Fibroblast of peridontal ligament (primary cell): ENCODE measurements around the gene MINDY4.

Source experiments
- DNase-seq: peaks from one replicate; pipeline ENCODE4 v3.0.0-alpha.2; 2010; ENCODE audit errors: extremely low read depth

The MINDY4 gene

DNA sequence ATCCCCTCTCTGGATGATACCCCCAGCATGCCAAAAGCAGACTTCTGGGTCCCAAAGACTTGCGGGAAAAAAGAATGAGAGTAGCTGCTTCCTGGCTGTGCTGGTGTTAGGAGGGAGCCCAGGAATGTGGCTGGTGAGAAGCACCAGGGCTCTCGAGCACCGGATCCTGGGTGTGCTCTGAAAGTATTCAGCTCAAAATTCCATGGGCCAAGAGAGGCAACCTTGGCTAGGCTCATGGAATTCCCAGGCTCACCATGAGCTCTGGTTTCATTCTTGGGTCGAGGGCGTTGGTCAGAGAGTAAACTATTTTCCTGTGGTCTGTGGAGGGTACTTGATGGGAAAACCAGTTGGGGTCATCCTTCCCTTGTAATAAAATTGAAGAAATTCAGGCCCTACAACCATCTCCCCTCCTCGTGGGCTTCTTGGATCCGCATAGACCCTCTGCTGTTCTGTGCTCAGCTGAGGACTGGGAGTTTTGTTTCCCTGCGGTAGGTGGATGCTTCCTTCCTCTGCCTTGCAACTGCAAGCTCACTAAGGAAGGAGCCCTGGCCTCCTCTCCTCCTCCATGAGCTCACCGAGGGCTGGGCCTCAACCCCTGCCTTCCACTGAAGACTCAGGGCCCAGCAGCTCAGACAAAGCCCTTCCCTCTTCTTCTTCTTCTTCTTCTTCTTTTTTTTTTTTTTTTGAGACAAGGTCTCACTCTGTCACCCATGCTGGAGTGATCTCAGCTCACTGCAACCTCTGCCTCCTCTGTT is 106.0 kb downstream of the MINDY4 start:
- DNase-seq = no peak

DNA sequence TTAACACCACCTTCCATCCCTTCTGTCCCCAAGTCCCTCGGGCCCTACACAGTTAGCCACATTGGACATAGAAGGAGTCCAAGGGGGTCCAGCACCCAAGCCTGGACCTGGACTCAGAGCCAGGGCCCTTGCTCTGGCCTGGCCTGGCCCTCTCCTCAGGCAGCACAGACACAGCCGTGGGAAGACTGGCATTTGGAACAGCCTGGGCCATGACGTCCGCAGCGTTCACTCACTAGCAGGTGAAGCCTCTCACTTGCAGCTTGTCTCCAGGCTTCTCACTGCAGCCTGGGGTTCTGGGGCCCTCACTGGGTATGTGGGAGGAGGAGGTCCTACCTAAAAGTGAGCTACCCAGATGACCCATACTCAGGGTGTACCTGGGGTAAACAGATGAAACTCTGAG is 106.8 kb downstream of the MINDY4 start:
- DNase-seq = no peak

DNA sequence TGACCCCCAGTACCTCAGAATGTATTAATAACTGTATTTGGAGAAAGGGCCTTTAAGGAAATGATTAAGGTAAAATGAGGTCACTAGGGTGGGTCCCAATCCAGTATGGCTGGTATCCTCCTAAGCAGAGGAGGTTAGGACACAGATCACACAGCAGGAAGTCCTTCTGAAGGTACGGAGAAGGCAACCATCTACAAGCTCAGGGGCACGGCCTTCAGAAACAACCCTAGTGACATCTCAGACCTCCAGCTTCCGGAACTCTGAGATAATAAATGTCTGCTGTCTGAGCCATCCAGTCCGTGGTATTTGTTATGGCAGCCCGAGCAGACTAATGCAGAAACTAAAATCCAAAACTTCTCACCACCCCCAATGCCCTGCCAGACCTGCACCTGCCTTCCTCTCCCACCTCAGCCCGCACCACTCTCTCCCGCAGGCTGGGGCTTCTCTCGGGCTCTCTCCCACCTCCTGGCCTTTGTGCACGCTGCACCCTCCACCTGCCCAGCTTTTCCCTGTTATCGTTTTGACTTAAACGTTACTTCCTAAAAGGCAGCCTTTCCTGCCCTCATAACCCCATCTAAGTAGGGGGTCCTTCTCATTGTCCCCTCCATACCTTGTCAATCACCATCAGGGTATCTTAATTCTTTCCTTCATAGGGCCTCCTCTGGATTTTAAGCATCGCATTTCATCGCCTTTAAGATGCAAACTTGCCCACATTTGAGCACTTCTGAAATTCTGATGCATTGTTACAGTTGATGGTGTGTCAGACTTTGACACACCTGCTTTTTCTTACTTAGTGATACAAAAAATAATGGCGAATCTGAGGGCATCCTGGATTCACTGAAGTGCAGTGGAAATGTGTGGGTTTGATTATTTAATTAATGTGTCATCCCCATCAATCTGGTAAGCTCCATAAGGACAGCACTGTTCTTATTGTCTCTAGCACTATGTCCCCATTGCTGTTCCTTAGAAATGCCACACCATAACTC is 108.2 kb downstream of the MINDY4 start:
- DNase-seq = no peak

DNA sequence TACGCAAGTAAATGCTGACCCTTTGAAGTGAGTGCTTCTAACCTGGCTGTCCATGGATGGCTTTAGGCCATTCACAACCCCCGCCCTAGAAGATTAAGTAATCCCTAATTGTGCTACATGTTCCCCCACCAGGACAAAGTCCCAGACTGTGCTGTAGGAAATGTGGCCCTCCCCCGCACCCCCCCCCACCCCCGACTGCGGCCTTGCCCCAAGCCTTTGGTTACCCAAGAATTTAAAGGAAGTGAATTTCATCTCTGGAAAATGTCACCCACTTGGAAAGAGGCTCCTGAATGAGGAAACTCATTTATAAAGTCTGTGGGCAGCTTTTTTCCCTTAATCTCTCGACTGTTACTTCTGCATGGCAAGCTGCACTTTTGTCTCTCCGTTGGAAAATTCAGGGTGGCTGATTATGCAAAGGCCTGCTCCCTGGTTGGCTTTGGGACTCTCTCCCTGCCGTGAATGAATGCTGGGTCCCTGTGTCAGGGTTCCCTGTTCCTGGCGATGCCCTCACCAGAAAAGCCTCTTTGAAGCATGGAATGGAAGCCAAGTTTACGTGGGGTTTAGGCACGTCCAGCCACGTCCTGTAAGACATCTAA is 109.0 kb downstream of the MINDY4 start:
- DNase-seq = no peak

DNA sequence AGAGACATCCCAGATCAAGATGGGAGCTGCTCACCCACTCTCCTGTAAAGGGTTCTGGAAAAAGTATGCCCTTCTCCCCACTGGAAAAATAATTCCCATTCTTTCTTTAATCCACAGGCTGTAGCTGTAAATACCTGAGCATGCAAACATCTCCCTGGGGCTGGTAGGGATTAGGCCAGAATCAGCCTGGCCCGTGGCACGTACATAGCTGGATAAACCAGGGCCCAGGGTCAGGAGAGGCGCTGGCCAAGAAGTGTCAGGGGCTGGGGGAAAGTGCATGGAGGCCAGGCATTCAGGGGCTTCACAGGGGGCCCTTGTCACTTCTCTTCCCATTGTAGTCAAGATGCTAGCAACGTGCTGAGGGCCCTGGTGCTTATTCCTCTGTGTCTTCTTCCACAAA is 109.7 kb downstream of the MINDY4 start:
- no peak for DNase-seq

DNA sequence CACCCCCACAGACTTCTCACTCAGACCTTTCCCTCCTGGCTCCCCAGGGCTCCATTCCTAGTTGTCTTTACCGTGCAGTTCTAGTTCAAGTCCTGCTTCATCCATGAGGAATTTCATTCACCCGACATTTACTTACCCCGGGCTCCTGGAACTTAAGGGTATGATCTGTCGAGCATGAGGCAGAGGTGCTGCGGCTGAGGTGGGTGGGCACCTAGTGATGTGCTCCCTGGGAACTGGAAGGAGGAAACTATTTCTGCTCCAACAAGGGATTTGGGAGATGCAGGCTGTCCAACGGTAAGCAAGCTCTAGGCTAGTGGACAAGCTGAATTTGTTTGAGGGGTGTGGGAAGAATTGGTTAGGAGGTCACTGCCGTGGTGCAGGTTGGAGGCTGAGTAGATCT is 110.2 kb downstream of the MINDY4 start:
- no peak for DNase-seq

DNA sequence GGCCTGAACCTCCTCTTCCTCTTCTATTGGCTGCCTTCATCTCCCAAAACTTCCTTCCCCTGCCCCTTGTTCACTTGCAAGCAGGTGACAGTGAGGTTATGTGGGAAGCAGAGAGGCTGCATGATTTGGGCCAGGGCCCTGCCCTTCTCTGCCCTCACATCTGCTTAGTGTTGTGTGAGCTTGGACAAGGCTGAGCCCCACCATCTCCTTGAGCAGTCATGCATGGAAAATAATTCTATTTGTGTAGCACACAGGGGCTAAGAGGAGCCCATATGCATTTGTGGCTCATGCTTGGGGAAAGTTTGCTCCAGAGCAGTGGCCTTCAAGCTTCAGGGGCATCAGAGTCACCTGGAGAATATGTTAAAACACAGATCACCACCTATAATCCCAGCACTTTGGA is 113.7 kb downstream of the MINDY4 start:
- no peak for DNase-seq

DNA sequence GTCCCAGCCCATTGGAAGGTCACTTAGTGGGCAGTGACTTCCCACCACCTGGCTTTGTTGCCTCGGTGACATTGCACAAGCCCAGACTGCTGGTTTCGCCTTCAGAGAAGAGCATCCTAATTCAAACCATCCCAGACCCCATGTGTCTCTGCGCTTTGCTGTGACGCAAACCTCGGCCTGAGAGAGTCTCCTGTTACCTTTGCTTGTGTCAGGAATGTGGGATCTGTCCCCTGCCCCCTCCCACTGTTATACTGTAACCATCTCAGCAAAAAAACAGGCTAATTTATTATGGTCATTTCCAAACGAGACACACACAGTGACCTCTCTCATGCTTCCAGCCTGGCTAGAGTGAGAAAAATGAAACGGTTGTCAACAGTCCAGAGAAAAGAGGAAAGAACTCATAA is 115.4 kb downstream of the MINDY4 start:
- no peak for DNase-seq

DNA sequence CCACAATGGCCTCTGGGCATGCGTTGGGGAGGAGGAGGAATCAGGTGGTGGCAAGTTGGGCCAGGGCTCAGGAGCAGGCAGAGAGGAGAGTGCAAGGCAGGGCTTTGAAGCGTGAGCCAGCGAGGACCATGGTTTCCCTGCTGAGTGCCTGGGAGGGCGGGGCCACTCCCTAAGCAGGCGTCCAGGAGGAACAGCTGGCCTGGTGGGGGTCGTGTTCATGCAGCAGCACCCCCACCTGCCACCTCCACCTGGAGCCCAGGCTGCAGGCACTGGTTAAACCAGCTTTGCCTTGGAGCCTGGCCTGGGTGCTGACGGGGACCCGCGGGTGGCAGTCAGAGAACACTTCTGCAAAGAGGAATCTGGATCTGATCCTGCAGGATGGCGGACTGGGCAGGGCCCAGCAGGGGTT is 116.3 kb downstream of the MINDY4 start:
- no peak for DNase-seq

DNA sequence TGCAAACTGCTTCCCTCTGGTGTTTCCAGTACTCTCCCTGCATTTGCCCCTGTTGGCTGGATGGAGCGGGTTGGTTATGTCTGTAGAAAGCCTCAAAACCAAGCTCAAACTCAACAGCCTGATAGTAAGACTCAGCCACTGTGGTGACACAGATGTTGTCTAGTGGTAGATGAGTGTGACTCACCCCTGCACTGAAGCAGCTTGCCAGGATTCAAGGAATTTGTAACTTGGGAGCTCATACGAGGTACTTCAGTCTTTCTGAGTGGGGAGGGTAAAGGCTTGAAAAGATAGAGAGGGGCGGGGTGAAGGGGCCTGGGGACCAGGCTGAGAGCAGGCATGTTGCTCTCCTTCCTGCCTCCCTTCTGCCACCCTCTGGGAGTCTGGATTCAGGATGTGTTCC is 117.5 kb downstream of the MINDY4 start:
- DNase-seq = peak; percentile 92

DNA sequence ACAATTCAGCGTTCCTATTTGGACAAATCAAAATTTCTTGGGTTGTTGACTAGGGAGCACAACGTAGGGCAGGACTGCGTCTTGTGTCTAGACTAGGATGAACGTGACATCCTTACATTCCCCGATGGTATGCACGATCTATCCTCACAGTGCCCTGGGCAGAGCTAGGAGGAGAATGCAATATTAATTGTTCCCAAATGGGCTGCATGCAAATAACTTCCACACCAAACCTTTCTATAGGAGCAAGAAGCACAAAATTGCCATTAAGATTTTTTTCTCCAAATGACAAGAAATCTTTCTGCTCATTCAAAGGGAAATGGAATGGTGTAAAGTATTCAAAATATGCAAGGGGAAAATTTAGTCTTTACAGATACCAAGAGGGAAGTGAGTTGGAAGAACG is 119.0 kb downstream of the MINDY4 start:
- DNase-seq = no peak

DNA sequence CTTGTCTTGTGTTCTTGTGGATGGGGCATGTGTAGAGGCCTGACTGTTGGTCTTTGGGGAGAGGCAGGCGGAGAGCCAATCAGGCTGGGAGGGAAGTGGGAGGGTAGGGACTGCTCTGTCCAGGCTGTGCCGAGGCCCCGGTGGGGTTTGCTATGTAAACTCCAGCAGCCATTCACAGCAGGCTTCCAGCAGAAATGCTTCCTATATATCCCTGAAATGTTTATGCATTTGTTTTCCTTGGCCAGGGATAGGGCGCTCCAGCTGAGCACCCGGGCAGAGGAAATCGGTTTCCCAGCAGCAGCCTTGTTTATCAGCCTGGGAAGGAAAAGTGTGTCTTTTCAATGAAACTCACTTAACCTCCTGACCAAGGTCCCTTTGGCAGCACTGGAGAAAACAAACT is 122.1 kb downstream of the MINDY4 start:
- DNase-seq = peak; percentile 70

DNA sequence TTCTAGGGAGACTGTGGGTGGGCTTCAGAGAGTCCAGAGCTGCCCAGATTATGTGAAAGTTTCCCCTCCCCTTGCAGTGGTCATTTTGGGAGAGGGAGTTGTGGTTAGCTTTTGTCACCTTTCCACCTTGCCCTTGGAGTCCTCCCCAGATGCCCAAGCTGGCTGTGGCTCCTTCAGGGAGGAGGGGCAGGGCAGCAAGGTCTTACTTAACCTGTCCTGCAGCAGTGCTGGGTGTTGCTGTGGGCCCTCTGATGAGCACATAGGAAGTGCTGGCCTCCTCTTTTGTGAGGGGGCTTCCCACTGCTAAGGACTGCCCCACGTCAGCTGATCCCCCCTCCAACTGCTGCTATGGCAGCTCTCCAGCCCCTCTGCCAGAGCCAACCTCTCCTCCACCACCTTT is 122.8 kb downstream of the MINDY4 start:
- no peak for DNase-seq

DNA sequence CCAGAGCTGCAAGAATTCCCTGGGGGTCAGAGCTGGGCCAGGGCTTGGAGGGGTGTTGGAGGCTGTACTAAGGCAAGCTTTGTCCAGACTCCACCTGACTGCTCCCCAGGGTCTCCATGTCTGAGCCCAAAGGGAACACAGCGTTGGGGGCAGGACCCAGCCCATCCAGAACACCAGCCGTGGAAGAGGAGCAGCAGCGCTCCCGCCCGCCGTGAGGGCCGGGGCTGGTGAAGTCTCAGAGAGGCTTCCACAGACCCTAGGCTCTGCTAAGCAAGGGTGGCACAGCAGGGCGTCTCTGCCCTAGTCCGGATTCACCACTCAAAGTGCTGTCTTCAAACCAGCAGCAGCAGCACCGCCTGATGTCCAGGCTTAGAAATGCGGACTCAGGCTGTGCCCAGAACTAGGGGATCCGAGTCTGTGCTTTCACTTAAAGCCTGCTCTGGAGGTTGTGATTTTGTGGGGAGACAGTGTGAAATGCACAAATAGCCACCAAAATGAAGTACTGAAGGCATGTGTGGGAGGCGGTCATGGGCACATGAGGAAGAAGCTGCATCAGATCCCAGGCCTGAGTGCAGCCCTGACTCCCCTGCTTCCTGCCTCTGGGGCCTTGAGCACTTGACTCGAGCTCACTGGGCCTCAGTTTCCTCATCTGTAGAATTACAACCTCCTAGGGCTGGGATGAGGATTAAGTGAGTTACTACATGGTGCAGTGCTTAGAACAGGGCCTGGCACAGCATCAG is 123.8 kb downstream of the MINDY4 start:
- no peak for DNase-seq

DNA sequence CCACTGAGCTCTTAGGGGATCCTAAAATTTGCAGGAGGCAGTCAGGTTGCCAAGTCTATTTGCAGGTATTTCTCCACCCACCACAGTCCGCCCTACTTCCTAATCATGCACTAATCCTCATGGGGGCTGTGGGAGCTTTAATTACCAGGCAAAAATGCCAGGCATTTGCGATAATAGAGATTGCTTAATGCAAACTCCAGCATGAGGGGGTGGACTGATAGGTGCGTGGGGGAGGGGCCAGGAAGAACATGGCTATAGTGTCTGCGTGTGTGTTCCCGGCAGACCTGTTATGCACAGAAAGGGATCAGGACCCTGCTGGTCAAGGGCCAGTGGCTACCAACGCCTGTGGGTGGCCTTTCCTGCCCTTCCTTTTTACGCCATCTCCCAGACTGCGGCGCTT is 124.8 kb downstream of the MINDY4 start:
- no peak for DNase-seq

DNA sequence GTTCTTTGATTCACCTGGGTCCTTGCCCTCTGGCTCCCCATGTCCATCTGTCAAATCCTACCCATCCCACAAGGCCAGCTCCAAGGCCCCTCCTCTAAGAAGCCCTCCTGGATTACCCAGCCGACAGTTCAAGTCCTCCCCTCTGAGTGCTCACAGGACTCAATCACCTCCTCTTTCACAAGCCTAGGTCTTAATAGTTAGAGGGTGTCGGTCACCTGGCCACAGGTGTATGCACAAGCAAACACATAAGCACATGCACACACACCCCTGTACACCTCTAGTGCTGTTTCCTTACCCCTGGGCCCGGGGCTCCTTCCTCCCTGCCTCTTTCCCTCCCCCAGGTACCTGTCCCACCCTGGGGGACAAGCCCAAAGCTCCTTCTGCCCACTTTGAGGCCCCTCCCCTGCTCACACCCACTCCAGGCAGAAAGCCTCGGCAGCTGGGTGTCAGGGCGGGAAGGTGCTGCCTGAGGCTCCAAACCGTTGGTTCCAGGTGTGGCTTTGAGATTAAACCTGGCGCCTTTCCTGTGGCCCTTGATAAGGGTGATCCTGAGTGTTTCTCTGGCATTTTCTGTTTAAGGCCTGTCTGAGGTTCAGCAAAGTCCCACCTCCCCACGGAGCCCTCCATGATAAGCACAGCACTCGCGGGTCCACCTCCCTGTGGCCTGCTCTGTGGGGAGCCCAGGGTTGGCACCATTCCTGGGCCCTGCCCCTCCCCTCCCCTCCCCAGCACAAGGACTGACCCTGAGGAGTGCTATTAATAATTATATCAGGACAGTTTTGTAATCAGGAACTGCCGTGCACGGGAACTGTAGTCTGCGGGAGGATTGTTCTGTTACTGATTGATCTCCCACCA is 125.8 kb downstream of the MINDY4 start:
- DNase-seq = no peak

DNA sequence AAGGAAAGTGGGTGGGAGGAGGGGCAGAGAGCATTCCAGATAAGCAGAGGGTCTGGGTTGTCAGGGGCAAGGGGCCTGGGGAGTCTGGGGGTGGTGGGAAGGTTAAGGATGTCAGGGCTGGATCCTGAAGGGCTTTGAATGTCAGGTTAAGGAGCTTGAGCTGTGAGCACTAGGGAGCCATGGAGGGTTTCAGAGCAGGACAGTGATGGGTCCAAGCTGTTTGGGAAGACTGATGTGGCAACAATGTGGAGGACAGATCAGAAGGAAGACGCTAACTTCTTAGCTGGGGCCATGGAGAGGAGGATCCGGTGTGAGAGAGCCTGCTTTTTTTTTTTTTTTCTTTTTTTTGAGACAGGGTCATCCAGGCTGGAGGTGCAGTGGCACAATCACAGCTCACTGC is 126.6 kb downstream of the MINDY4 start:
- DNase-seq = no peak

DNA sequence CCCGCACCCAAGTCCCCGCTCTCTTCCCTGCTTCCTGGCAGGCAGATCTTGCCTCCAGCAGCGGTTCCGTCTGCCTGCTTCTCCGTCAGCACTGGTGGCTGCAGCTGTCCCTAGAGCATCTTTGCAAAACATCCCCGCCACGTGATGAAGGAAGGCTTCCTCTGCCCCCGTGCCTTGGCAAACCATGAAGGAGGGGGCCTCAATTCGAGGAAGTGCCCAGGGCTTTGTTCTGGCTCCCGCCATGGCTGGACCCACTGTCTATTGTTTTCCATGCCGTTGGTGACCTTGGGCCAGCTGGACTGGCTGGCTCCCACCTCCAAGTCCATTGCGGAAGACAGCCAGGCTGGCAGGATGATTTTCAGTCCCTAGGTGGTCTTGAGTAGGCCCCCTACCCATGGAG is 127.2 kb downstream of the MINDY4 start:
- DNase-seq = no peak

DNA sequence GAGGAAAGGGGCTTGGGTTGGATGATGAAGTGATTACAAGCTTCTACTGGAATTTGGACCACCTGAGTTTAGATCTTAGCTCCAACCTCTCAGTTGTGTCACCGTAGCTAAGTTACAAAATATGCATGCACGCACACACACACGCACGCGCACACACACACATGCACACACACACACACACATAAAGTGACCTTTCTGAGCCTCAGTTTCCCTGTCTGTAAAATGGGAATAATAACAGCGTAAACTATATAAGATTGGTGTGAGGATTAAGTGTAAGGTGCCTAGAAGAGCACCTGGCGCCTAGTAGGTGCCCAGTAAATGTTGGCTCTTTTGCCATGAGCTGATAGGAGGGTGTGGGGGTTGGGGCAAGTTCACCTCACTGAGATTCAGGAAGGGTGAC is 127.8 kb downstream of the MINDY4 start:
- DNase-seq = no peak

DNA sequence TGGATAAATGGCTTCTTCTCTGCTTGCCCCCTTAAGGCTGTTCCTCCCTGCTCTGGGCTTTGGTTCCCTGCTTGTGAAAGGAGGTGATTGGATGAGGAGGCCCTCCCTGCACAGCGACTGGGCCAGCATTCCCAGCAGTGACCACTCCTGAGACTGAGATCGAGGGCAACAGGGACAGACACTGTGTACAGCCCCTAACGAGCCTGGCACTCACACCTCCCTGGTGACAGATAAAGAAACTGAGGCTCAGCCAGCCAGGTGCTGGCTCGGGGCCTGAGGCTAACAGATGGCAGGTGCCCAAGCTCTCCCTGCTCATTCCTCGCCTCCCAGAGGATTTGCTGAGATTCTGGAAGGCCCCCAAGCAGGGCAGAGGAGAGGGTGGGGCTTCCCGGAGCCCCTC is 128.4 kb downstream of the MINDY4 start:
- DNase-seq = no peak

DNA sequence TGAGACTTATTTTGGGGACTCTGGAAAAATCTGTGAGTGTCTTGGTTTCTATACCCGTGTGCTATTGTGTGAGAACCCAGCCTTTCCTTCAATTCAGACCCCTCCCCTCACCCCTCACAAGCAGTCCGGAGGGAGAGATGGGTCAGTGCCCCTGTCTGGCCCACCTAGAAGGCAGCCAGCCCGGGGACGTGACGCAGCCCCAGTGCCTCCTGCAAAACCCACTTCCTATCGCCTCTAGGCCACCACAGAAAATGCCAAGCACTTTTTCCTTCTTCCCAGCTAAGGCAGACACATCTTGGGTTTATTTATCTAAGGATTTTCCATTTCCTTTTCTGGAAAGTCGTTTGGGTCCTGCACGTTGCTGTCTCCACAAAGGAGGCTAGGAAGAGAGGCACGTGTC is 128.8 kb downstream of the MINDY4 start:
- DNase-seq = peak; percentile 10
